Skeletal muscle cell (primary cell): ENCODE data around the gene LRIG2.
"Not testable (repeated sequence)": the region's sequence is repeated elsewhere in the genome, so short reads cannot be mapped to it uniquely, and the experiment has no call there.

Experiments
- DNase-seq: peaks from one replicate; pipeline ENCODE4 v3.0.0-alpha.2; 2010; ENCODE audit warnings: low read depth
- H3K4me3 ChIP-seq: 2 replicates; pipeline ENCODE4 v1.5.1; 2011; ENCODE audit warnings: low read depth, mild to moderate bottlenecking, control low read depth, low read length, moderate library complexity

LRIG2 gene

GRCh38 chr1:113150494-113150893 is 77.5 kb downstream of the LRIG2 start:
- H3K4me3 ChIP-seq, DNase-seq: not testable (repeated sequence)

- no peak overlapping the region for H3K4me3 ChIP-seq
- DNase-seq = no peak
Measured at GRCh38 chr1:113153116-113153803, 80.3 kb downstream of the LRIG2 start.

GRCh38 chr1:113156368-113156767 is 83.4 kb downstream of the LRIG2 start:
- DNase-seq = no peak
- H3K4me3 ChIP-seq = no peak overlapping the region

GRCh38 chr1:113158743-113159142 is 85.7 kb downstream of the LRIG2 start:
- DNase-seq, H3K4me3 ChIP-seq: not testable (repeated sequence)

GRCh38 chr1:113166473-113166872 is 93.5 kb downstream of the LRIG2 start:
- H3K4me3 ChIP-seq = no peak overlapping the region
- DNase-seq = no peak

- no peak for DNase-seq
- no peak overlapping the region for H3K4me3 ChIP-seq
Measured at GRCh38 chr1:113168946-113169345, 95.9 kb downstream of the LRIG2 start.

GRCh38 chr1:113169591-113169990 is 96.6 kb downstream of the LRIG2 start:
- H3K4me3 ChIP-seq = no peak overlapping the region
- no peak for DNase-seq

GRCh38 chr1:113170519-113170918 is 97.5 kb downstream of the LRIG2 start:
- no peak for DNase-seq
- H3K4me3 ChIP-seq = no peak overlapping the region

GRCh38 chr1:113178106-113178505 is 105.1 kb downstream of the LRIG2 start:
- no peak for DNase-seq

GRCh38 chr1:113178522-113178921 is 105.5 kb downstream of the LRIG2 start:
- H3K4me3 ChIP-seq = no peak overlapping the region

More at GRCh38 chr1:113178106-113178505, 105.1 kb downstream of the LRIG2 start:
- no peak overlapping the region for H3K4me3 ChIP-seq

More at GRCh38 chr1:113178522-113178921, 105.5 kb downstream of the LRIG2 start:
- no peak for DNase-seq
